ENCODE results near the gene BRD7. TPM values are rescaled to one million over a fixed set of nuclear protein-coding genes. Genes with fewer than 3 reads are reported as not detected.

Gene BRD7
- total and polyA plus RNA-seq, 2 donors (not counting 1 experiment from before 2014, with no cell fraction given) = 29.8 to 64.5 TPM

GRCh38 chr16:50267651-50268050, 101.1 kb downstream of the BRD7 start:
- Histone ChIP-seq H3K4me3 (ENCODE audit: control extremely low read depth in 1 of 5, extremely low read depth in 1 of 5, insufficient read depth in 1 of 5, low read depth in 2 of 5, low read length in 4 of 5) (peak overlapping the region in 4 of 5 experiments; percentile 57 to 68 (median 60)), H3K27me3 (replicated peaks in 1 of 4; ENCODE audit: control extremely low read depth in 1 of 4, control insufficient read depth in 3 of 4, insufficient read depth in 4 of 4, low read length in 3 of 4) (no peaks in the 10 kb centered on the region), H4K20me1 (ENCODE audit: control insufficient read depth, insufficient read depth, low read length, poor library complexity, severe bottlenecking) (no peaks in the 10 kb centered on the region), H3K4me2 (replicated peaks; ENCODE audit: low read depth, low read length, poor library complexity, severe bottlenecking) (peak overlapping the region; percentile 80), H3K4me1 (ENCODE audit: control insufficient read depth in 2 of 2, insufficient read depth in 2 of 2, low read length in 2 of 2) (peaks cover 40 to 50% of the 10 kb centered on the region in 2 donors), H3K27ac (ENCODE audit: low read length in 2 of 2) (peak overlapping the region in 1 of 2 donors; percentile 79), H2AFZ (ENCODE audit: insufficient read depth, low read depth, low read length, poor library complexity, severe bottlenecking) (peak overlapping the region; percentile 68), H3K36me3 (replicated peaks in 1 of 2; ENCODE audit: control extremely low read depth in 1 of 2, control insufficient read depth in 1 of 2, extremely low read depth in 1 of 2, insufficient read depth in 2 of 2, low read length in 1 of 2) (no peaks in the 10 kb centered on the region), H3K79me2 (ENCODE audit: control insufficient read depth, insufficient read depth, low read length) (peaks cover 36% of the 10 kb centered on the region), H3K9ac (ENCODE audit: low read length) (peak overlapping the region; percentile 68), H3K9me3 (ENCODE audit: control extremely low read depth in 1 of 3, control insufficient read depth in 2 of 3, insufficient read depth in 1 of 3, low read length in 2 of 3) (no peaks in the 10 kb centered on the region)
- ATAC-seq (ENCODE audit: low read depth) = no peak
- CTCF ChIA-PET = interaction anchor here (1.4 to 8.5 kb wide), 4 partner anchors 14 to 88 kb away, joined by 4 to 46 read pairs (median 9); no protein-coding TSS in a partner anchor
- no peak for DNase-seq
- H3K9me3 Mint-ChIP-seq (ENCODE audit: insufficient read depth) = no peaks in the 10 kb centered on the region
- TF ChIP-seq CTCF (IDR thresholded peaks at IDR 0.05) (no peak), EZH2 (IDR thresholded peaks at IDR 0.05; ENCODE audit: borderline replicate concordance, insufficient read depth, low read depth, low read length, poor library complexity, severe bottlenecking) (no peak)
- H3K4me1 Mint-ChIP-seq = peaks cover 69% of the 10 kb centered on the region
- H3K27me3 Mint-ChIP-seq = no peaks in the 10 kb centered on the region
- POLR2A ChIA-PET = interaction anchor here (0.7 to 2.7 kb wide), 2 partner anchors 7 to 19 kb away, joined by 4 to 17 read pairs; no protein-coding TSS in a partner anchor
- WGBS (ENCODE audit: insufficient coverage) = 0% methylated on average over 1 of the region's 3 CpGs
- peak overlapping the region; percentile 90 for H3K4me3 Mint-ChIP-seq
- peak overlapping the region; percentile 97 for H3K27ac Mint-ChIP-seq
- intact Hi-C loops (cut with micrococcal nuclease) = loop anchor here (5.0 kb wide), 2 partner anchors 50 to 115 kb away; partner anchors contain the start of gene TENT4B

- H3K27ac Mint-ChIP-seq = peak overlapping the region; percentile 97
- Histone ChIP-seq H4K20me1 (ENCODE audit: control insufficient read depth, insufficient read depth, low read length, poor library complexity, severe bottlenecking) (no peaks in the 10 kb centered on the region), H3K4me3 (ENCODE audit: control extremely low read depth in 1 of 5, extremely low read depth in 1 of 5, insufficient read depth in 1 of 5, low read depth in 2 of 5, low read length in 4 of 5) (peak overlapping the region; percentile 56 to 68 (median 59)), H3K27me3 (replicated peaks in 1 of 4; ENCODE audit: control extremely low read depth in 1 of 4, control insufficient read depth in 3 of 4, insufficient read depth in 4 of 4, low read length in 3 of 4) (no peaks in the 10 kb centered on the region), H3K9ac (ENCODE audit: low read length) (peak overlapping the region; percentile 68), H3K79me2 (ENCODE audit: control insufficient read depth, insufficient read depth, low read length) (peaks cover 34% of the 10 kb centered on the region), H3K27ac (ENCODE audit: low read length in 2 of 2) (peak overlapping the region; percentile 43 to 79), H3K4me2 (replicated peaks; ENCODE audit: low read depth, low read length, poor library complexity, severe bottlenecking) (peak overlapping the region; percentile 80), H2AFZ (ENCODE audit: insufficient read depth, low read depth, low read length, poor library complexity, severe bottlenecking) (peak overlapping the region; percentile 68), H3K36me3 (replicated peaks in 1 of 2; ENCODE audit: control extremely low read depth in 1 of 2, control insufficient read depth in 1 of 2, extremely low read depth in 1 of 2, insufficient read depth in 2 of 2, low read length in 1 of 2) (no peaks in the 10 kb centered on the region), H3K9me3 (ENCODE audit: control extremely low read depth in 1 of 3, control insufficient read depth in 2 of 3, insufficient read depth in 1 of 3, low read length in 2 of 3) (no peaks in the 10 kb centered on the region), H3K4me1 (ENCODE audit: control insufficient read depth in 2 of 2, insufficient read depth in 2 of 2, low read length in 2 of 2) (peaks cover 35 to 46% of the 10 kb centered on the region in 2 donors)
- H3K27me3 Mint-ChIP-seq = no peaks in the 10 kb centered on the region
- ChIA-PET POLR2A (interaction anchor here (0.7 to 2.7 kb wide), 2 partner anchors 8 to 41 kb away, joined by 8 to 17 read pairs; no protein-coding TSS in a partner anchor), CTCF (interaction anchor here (1.4 to 8.5 kb wide), 6 partner anchors 9 to 88 kb away, joined by 4 to 63 read pairs (median 26); no protein-coding TSS in a partner anchor)
- H3K4me1 Mint-ChIP-seq = peaks cover 64% of the 10 kb centered on the region
- 71% methylated on average over 6 of the region's 8 CpGs for WGBS (ENCODE audit: insufficient coverage)
- TF ChIP-seq CTCF (IDR thresholded peaks at IDR 0.05) (no peak), EZH2 (IDR thresholded peaks at IDR 0.05; ENCODE audit: borderline replicate concordance, insufficient read depth, low read depth, low read length, poor library complexity, severe bottlenecking) (no peak)
- ATAC-seq (ENCODE audit: low read depth) (no peak), DNase-seq (no peak)
- no peaks in the 10 kb centered on the region for H3K9me3 Mint-ChIP-seq (ENCODE audit: insufficient read depth)
- peak overlapping the region; percentile 90 for H3K4me3 Mint-ChIP-seq
- intact Hi-C loops (cut with micrococcal nuclease) = loop anchor here (5.0 kb wide), 2 partner anchors 50 to 115 kb away; partner anchors contain the start of gene TENT4B
Measured at GRCh38 chr16:50267151-50267631, 101.6 kb downstream of the BRD7 start.
